Measurements from ENCODE around the gene LRCH3. TPM values are rescaled to one million over a fixed set of nuclear protein-coding genes. Genes with fewer than 3 reads are reported as not detected.
"Not testable (repeated sequence)": the region's sequence is repeated elsewhere in the genome, so short reads cannot be mapped to it uniquely, and the experiment has no call there.

The LRCH3 gene
- total RNA-seq, 1 donor from 2014 or later: 19.5 TPM

DNA sequence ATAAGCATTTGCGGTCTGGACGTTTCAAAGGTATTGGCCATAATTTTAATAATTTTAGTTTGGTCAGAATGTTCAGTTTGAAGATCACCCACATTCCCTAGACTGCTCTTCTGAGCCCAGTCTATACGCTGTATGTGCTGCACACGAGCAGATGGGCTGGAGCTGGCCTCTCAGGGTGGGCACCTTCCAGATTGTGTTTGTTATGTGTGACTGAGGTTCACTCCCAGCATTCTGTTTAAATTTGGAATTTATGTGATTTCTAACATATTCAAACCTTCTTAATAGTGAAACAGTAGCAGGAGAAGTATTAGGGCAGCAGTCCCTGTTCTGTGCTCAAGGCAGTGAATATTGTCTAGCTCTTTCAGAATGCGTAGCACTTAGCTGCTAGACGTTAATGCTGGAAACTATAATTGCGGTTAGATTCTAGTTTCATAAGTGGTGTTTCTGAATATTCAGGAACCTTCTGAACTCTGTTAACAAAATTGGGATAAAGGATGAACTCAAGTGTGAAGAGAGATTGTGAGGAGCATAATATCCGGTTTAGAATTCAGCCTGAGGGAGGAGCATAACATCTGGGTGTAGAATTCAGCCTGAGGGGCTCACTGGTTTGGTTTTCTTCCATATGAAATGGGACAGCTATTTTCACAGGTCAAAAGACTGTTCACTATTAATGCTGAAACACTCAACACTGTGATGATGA lies 90.4 kb downstream of the LRCH3 start:
- TF ChIP-seq, protein P1, sequence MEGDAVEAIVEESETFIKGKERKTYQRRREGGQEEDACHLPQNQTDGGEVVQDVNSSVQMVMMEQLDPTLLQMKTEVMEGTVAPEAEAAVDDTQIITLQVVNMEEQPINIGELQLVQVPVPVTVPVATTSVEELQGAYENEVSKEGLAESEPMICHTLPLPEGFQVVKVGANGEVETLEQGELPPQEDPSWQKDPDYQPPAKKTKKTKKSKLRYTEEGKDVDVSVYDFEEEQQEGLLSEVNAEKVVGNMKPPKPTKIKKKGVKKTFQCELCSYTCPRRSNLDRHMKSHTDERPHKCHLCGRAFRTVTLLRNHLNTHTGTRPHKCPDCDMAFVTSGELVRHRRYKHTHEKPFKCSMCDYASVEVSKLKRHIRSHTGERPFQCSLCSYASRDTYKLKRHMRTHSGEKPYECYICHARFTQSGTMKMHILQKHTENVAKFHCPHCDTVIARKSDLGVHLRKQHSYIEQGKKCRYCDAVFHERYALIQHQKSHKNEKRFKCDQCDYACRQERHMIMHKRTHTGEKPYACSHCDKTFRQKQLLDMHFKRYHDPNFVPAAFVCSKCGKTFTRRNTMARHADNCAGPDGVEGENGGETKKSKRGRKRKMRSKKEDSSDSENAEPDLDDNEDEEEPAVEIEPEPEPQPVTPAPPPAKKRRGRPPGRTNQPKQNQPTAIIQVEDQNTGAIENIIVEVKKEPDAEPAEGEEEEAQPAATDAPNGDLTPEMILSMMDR (conservative IDR thresholded peaks at IDR 0.05; ENCODE audit: low read depth, low read length): no peak

DNA sequence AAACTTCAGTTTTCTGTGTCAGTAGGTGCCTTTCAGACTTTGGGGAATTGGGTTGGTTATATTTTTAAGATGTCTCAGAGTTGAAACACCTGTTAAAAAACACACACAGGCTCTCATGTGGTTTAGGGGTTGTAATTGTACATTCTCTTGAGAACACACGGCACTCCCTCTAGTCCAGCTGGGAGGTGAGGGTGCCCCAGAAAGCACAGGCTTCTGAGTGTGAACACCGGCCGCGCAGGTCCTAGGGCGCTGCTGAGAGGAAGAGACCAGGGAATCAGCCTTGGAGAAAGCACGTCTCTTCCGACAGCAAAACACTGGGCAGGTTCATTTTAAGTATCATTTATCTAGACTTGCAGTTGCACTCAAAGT lies 90.9 kb downstream of the LRCH3 start:
- TF ChIP-seq, protein P1 (conservative IDR thresholded peaks at IDR 0.05; ENCODE audit: low read depth, low read length): no peak

More for the DNA sequence above, 90.4 kb downstream of the LRCH3 start:
- DNase-seq (ENCODE audit: low read depth): no peak
- H3K4me3 ChIP-seq (ENCODE audit: low read depth, low read length): no peak overlapping the region

DNA sequence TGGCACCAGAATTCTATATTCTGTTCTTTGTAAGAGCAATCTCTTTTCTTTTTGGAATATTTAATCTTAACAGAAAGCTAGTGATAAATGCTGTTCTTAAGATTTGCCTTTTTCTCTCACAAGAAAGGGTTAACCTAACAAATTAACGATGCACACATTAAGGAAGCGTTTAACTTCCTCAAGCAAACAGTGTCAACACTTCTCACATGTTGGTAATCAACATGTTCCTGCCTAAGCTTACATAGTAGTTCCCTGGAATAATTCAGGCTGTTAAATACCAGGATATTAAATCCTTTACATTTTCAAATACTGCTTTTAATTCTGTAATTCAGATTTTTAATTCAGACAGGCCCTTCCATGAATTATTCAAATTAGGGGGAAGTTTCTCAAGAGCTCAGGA lies 91.5 kb downstream of the LRCH3 start:
- no peak for DNase-seq (ENCODE audit: low read depth)
- TF ChIP-seq, protein P1 (conservative IDR thresholded peaks at IDR 0.05; ENCODE audit: low read depth, low read length): no peak
- H3K4me3 ChIP-seq (ENCODE audit: low read depth, low read length): no peak overlapping the region

More for the DNA sequence above, 90.9 kb downstream of the LRCH3 start:
- no peak overlapping the region for H3K4me3 ChIP-seq (ENCODE audit: low read depth, low read length)
- no peak for DNase-seq (ENCODE audit: low read depth)

DNA sequence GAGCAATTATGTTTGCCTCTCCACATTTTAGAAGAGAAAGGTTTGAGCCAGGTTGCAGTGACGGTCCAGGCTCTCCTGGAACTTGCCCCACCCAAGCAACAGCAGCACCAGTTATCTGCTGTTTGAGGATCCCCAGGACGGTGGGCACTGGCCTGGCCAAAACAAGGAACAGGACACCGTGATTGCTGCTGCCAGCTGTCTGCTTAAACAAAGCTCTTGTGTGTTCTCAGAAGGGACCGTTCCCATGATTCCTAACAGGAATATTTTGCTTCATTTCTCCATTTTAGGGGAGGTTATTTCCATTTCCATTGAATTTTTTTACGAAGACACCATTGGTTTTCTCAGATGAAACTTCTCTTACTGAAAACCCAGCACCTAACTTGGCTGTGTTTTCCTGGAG lies 92.5 kb downstream of the LRCH3 start:
- no peak overlapping the region for H3K4me3 ChIP-seq (ENCODE audit: low read depth, low read length)
- no peak for DNase-seq (ENCODE audit: low read depth)
- TF ChIP-seq, protein P1 (conservative IDR thresholded peaks at IDR 0.05; ENCODE audit: low read depth, low read length): no peak

DNA sequence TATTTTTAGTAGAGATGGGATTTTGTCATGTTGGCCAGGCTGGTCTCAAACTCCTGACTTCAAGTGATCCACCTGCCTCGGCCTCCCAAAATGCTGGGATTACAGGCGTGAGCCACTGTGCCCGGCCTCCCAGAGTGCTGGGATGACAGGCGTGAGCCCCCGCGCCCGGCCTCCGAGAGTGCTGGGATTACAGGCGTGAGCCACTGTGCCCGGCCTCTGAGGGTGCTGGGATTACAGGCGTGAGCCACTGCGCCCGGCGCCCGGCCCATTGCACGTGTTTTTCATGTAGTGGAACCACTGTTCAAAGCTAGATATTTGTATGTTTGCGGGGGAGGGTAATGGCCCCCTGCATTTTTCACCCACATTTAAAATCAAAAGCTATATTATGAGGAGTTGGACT lies 93.3 kb downstream of the LRCH3 start:
- DNase-seq (ENCODE audit: low read depth): not testable (repeated sequence)

DNA sequence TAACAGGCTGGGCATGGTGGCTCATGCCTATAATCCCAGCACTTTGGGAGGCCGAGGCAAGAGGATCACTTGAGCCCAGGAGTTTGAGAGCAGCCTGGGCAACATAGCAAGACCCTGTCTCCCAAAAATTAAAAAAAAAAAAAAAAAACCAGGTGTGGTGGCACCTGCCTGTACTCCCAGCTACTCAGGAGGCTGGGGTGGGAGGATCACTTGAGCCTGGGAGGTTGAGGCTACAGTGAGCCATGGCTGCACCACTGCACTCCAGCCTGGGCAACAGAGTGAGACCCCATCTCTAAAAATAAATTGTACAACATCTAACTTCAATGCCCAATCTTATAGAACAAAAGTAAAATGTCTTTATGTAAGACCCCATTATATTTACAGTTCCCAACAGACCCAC lies 95.0 kb downstream of the LRCH3 start:
- DNase-seq (ENCODE audit: low read depth); H3K4me3 ChIP-seq (ENCODE audit: low read depth, low read length): not testable (repeated sequence)

More for the DNA sequence above, 93.3 kb downstream of the LRCH3 start:
- not testable (repeated sequence) for H3K4me3 ChIP-seq (ENCODE audit: low read depth, low read length)

DNA sequence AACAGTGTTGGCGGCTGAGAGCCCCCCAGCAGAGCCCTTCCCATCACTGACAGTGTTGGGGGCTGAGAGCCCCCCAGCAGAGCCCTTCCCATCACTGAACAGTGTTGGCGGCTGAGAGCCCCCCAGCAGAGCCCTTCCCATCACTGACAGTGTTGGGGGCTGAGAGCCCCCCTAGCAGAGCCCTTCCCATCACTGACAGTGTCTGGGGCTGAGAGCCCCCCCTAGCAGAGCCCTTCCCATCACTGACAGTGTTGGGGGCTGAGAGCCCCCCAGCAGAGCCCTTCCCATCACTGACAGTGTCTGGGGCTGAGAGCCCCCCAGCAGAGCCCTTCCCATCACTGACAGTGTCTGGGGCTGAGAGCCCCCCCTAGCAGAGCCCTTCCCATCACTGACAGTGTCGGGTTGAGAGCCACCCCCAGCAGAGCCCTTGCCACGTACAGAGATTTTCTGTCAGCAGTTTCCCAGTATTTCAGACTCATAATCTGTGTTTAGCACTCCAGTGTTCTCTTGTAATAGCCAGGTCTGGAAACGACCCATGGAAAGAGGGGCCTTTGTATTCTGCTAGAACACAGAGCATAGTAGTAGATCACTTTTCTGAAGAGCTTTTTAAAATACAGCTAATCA lies 96.5 kb downstream of the LRCH3 start:
- DNase-seq (ENCODE audit: low read depth); H3K4me3 ChIP-seq (ENCODE audit: low read depth, low read length): not testable (repeated sequence)

DNA sequence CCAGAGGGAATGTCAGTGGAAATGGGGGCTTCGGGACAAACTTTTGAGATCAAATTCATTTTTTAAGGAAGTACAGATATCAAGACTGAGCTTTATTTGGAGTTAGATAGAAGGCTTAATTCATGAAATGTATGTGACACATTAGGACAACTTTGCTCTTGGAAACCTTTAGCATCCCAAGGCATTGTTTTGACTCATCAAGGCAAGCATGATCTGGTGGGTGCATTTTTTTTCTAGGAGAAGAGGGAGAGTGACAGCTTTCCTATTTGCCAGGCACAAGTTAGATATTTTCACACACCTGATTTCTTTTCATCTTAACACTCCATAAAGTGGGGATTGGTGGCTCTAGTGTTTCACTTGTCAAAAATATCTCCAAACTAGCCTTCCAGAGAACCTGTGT lies 97.5 kb downstream of the LRCH3 start:
- no peak for DNase-seq (ENCODE audit: low read depth)
- TF ChIP-seq, protein P1 (conservative IDR thresholded peaks at IDR 0.05; ENCODE audit: low read depth, low read length): no peak
- no peak overlapping the region for H3K4me3 ChIP-seq (ENCODE audit: low read depth, low read length)

Data from epithelial cell of proximal tubule (primary cell).